Adipocyte (in vitro differentiated cells): ENCODE results near the gene COBL.
"Not testable (repeated sequence)": the region's sequence is repeated elsewhere in the genome, so short reads cannot be mapped to it uniquely, and the experiment has no call there.

Experiments used
- DNase-seq: peaks from one replicate; pipeline ENCODE4 v3.0.0-alpha.2; 2015; ENCODE audit warnings: low read depth
- H3K27me3 ChIP-seq: replicated peaks from 2 replicates; pipeline ENCODE4 v1.7.0; 2013; ENCODE audit warnings: mild to moderate bottlenecking, low read length, moderate library complexity; ENCODE audit not compliant: control insufficient read depth, insufficient read depth
- H3K36me3 ChIP-seq: 2 replicates; pipeline ENCODE4 v1.7.0; 2013; ENCODE audit warnings: low read length, mild to moderate bottlenecking, moderate library complexity; ENCODE audit not compliant: control insufficient read depth, insufficient read depth, severe bottlenecking
- H3K4me1 ChIP-seq: 2 replicates; pipeline ENCODE4 v1.7.0; 2013; ENCODE audit warnings: mild to moderate bottlenecking, low read length, moderate library complexity; ENCODE audit not compliant: control insufficient read depth, insufficient read depth
- H3K4me3 ChIP-seq: 2 replicates; pipeline ENCODE4 v1.7.0; 2013; ENCODE audit warnings: mild to moderate bottlenecking, low read length, moderate library complexity
- H3K9ac ChIP-seq: 2 replicates; pipeline ENCODE4 v1.7.0; 2013; ENCODE audit warnings: mild to moderate bottlenecking, low read length, moderate library complexity
- H3K9me3 ChIP-seq: 2 replicates; pipeline ENCODE4 v1.7.0; 2013; ENCODE audit warnings: mild to moderate bottlenecking, low read length, moderate library complexity; ENCODE audit not compliant: control insufficient read depth

The COBL gene

GRCh38 chr7:51209426-51209825, 107.2 kb downstream of the COBL start:
- no peak for DNase-seq
- H3K4me1 ChIP-seq = no peaks in the 10 kb centered on the region
- H3K36me3 ChIP-seq = no peaks in the 10 kb centered on the region
- H3K9me3 ChIP-seq = no peaks in the 10 kb centered on the region
- no peak overlapping the region for H3K4me3 ChIP-seq
- H3K9ac ChIP-seq = no peak overlapping the region
- peaks cover 16% of the 10 kb centered on the region for H3K27me3 ChIP-seq

GRCh38 chr7:51208125-51208524, 108.5 kb downstream of the COBL start:
- H3K4me3 ChIP-seq, H3K9me3 ChIP-seq, H3K36me3 ChIP-seq, DNase-seq, H3K9ac ChIP-seq, H3K4me1 ChIP-seq: not testable (repeated sequence)
- H3K27me3 ChIP-seq = peaks cover 16% of the 10 kb centered on the region

- H3K9ac ChIP-seq = no peak overlapping the region
- peaks cover 11% of the 10 kb centered on the region for H3K9me3 ChIP-seq
- H3K4me1 ChIP-seq = no peaks in the 10 kb centered on the region
- peaks cover 13% of the 10 kb centered on the region for H3K27me3 ChIP-seq
- no peak for DNase-seq
- no peaks in the 10 kb centered on the region for H3K36me3 ChIP-seq
- H3K4me3 ChIP-seq = no peak overlapping the region
Observed at GRCh38 chr7:51198654-51199053, 118.0 kb downstream of the COBL start.

GRCh38 chr7:51190969-51191368, 125.6 kb downstream of the COBL start:
- peaks cover 13% of the 10 kb centered on the region for H3K27me3 ChIP-seq
- H3K4me3 ChIP-seq = no peak overlapping the region
- H3K9me3 ChIP-seq = no peaks in the 10 kb centered on the region
- H3K36me3 ChIP-seq = no peaks in the 10 kb centered on the region
- DNase-seq = no peak
- no peak overlapping the region for H3K9ac ChIP-seq
- H3K4me1 ChIP-seq = peaks cover 8% of the 10 kb centered on the region

GRCh38 chr7:51189777-51190176, 126.8 kb downstream of the COBL start:
- peaks cover 3% of the 10 kb centered on the region for H3K27me3 ChIP-seq
- DNase-seq = no peak
- no peaks in the 10 kb centered on the region for H3K36me3 ChIP-seq

GRCh38 chr7:51188987-51189386, 127.6 kb downstream of the COBL start:
- DNase-seq = no peak
- Histone ChIP-seq H3K4me1 (peaks cover 8% of the 10 kb centered on the region), H3K36me3 (no peaks in the 10 kb centered on the region), H3K9me3 (no peaks in the 10 kb centered on the region), H3K9ac (no peak overlapping the region), H3K4me3 (no peak overlapping the region), H3K27me3 (peaks cover under 1% of the 10 kb centered on the region)

More at GRCh38 chr7:51189777-51190176, 126.8 kb downstream of the COBL start:
- H3K4me1 ChIP-seq = peaks cover 8% of the 10 kb centered on the region
- no peak overlapping the region for H3K4me3 ChIP-seq
- H3K9ac ChIP-seq = no peak overlapping the region
- no peaks in the 10 kb centered on the region for H3K9me3 ChIP-seq

GRCh38 chr7:51187941-51188340, 128.7 kb downstream of the COBL start:
- Histone ChIP-seq H3K4me3 (no peak overlapping the region), H3K9me3 (no peaks in the 10 kb centered on the region), H3K4me1 (peaks cover 8% of the 10 kb centered on the region), H3K9ac (no peak overlapping the region), H3K27me3 (peaks cover 4% of the 10 kb centered on the region), H3K36me3 (no peaks in the 10 kb centered on the region)
- no peak for DNase-seq

GRCh38 chr7:51186531-51186930, 130.1 kb downstream of the COBL start:
- no peak overlapping the region for H3K4me3 ChIP-seq
- H3K27me3 ChIP-seq = peaks cover 11% of the 10 kb centered on the region
- DNase-seq = peak; percentile 6
- H3K9me3 ChIP-seq = no peaks in the 10 kb centered on the region
- no peak overlapping the region for H3K9ac ChIP-seq
- peaks cover 8% of the 10 kb centered on the region for H3K4me1 ChIP-seq
- H3K36me3 ChIP-seq = no peaks in the 10 kb centered on the region

- H3K4me3 ChIP-seq = no peak overlapping the region
- H3K9me3 ChIP-seq = no peaks in the 10 kb centered on the region
- peaks cover 8% of the 10 kb centered on the region for H3K4me1 ChIP-seq
- no peak for DNase-seq
- H3K27me3 ChIP-seq = peaks cover 18% of the 10 kb centered on the region
- H3K9ac ChIP-seq = no peak overlapping the region
- no peaks in the 10 kb centered on the region for H3K36me3 ChIP-seq
Observed at GRCh38 chr7:51182636-51183166, 133.9 kb downstream of the COBL start.

GRCh38 chr7:51180092-51180491, 136.5 kb downstream of the COBL start:
- Histone ChIP-seq H3K36me3 (no peaks in the 10 kb centered on the region), H3K9me3 (no peaks in the 10 kb centered on the region)

GRCh38 chr7:51175992-51176388, 140.6 kb downstream of the COBL start:
- Histone ChIP-seq H3K36me3 (no peaks in the 10 kb centered on the region), H3K4me3 (no peak overlapping the region), H3K9ac (no peak overlapping the region), H3K27me3 (peaks cover 23% of the 10 kb centered on the region), H3K9me3 (no peaks in the 10 kb centered on the region), H3K4me1 (no peaks in the 10 kb centered on the region)
- DNase-seq = no peak

More at GRCh38 chr7:51180092-51180491, 136.5 kb downstream of the COBL start:
- no peak overlapping the region for H3K9ac ChIP-seq
- H3K4me1 ChIP-seq = no peaks in the 10 kb centered on the region
- DNase-seq = no peak
- H3K27me3 ChIP-seq = peaks cover 27% of the 10 kb centered on the region
- no peak overlapping the region for H3K4me3 ChIP-seq

GRCh38 chr7:51175316-51175991, 141.2 kb downstream of the COBL start:
- Histone ChIP-seq H3K9me3 (no peaks in the 10 kb centered on the region), H3K9ac (no peak overlapping the region), H3K4me3 (no peak overlapping the region), H3K4me1 (no peaks in the 10 kb centered on the region), H3K36me3 (no peaks in the 10 kb centered on the region), H3K27me3 (peaks cover 23% of the 10 kb centered on the region)
- no peak for DNase-seq
